ENCODE results near the gene ALX4. TPM values are rescaled to one million over a fixed set of nuclear protein-coding genes. Genes with fewer than 3 reads are reported as not detected.

ALX4 gene
- total and polyA plus RNA-seq, 2 of the 8 experiments (the other 6 are each of a cell fraction or from before 2014, with no cell fraction given), result not detected

DNA sequence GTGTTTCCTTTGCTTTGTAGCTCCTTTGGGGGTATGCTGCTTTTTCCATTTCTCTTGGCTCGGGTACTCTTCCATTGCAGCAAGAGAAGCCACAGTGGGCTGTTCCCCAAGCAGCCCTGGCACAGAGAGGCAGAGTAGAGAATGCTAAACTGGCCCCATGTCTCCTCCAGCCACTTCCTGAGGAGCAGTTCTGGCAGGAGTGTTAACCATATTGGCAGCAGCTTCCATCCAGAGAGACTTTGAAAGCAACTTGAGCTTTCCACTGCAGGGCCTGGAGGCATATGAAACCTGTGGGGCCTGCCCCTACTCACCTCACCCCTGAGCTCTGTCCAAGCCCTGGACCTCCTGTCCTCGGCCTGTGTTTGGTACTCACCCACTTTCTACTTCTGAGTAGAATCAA, 61.8 kb downstream of the ALX4 start (continued):
- TF ChIP-seq CBX8 (IDR thresholded peaks at IDR 0.05; ENCODE audit: borderline replicate concordance, low read depth, low read length), result no peak
- TF ChIP-seq SIN3A (conservative IDR thresholded peaks at IDR 0.05 in 1 of 2, IDR thresholded peaks at IDR 0.05 in 1 of 2; ENCODE audit: low read depth in 1 of 2, low read length in 2 of 2), result no peak
- TF ChIP-seq RAD21 (IDR thresholded peaks at IDR 0.05 in 1 of 2, conservative IDR thresholded peaks at IDR 0.05 in 1 of 2; ENCODE audit: low read depth in 2 of 2, low read length in 2 of 2), result no peak
